HG02943 (cell line): Measurements from ENCODE around the gene ARMC10.
"Not testable (repeated sequence)": the region's sequence is repeated elsewhere in the genome, so short reads cannot be mapped to it uniquely, and the experiment has no call there.

ENCODE experiments used
- ATAC-seq: cut with Tn5 transposase; IDR thresholded peaks from one replicate; pipeline ENCODE4 v1.9.1; 2021; ENCODE audit warnings: mild to moderate bottlenecking, low read depth, moderate library complexity; ENCODE audit not compliant: unreplicated experiment

Gene ARMC10

DNA sequence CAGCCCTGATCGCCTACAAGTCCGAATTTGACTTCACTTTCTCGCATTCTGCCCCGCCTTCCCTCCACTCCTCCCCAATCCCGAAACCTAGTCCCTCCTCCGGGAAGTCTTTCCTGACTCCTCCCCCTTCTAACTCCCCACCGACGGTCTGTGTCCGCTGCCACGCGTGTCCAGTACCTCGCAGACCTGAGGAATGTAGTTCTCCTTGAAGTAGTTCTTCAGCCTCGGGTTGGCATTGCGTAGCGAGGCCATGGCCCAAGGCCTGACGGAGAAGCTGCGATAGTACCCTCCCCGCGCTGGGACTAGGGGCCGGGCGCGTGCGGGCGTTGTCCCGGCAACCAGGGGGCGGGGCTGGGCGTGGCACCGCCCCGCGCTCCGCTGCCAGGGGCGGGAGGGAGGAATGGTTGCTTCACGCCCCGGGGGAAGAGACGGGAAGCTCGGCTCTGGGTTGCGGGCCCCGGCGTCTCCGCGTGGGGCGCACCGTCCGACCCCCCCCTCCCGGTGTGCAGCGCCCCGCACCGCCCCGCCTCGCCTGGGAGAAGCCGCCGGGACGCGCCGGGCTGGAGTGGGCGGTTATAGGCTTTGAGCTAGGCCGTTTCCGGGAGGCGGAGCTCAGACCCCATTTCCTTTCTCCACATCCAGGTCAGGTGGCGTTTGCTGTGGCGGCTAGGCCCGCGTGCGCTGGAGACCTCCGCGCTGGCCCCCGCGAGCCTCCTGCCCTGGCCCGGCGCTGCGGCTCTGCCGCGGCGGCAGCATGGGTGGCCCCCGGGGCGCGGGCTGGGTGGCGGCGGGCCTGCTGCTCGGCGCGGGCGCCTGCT is at the start of gene ARMC10, which contains the start of gene FBXL13:
TSS of gene ARMC10 (plus strand) at position 622 of the 818 bp plus-strand sequence. CDS start at position 755, 133 bp downstream.
TSS of gene FBXL13 (minus strand) at position 278 of the 818 bp plus-strand sequence.
- ATAC-seq: peak; percentile 90

DNA sequence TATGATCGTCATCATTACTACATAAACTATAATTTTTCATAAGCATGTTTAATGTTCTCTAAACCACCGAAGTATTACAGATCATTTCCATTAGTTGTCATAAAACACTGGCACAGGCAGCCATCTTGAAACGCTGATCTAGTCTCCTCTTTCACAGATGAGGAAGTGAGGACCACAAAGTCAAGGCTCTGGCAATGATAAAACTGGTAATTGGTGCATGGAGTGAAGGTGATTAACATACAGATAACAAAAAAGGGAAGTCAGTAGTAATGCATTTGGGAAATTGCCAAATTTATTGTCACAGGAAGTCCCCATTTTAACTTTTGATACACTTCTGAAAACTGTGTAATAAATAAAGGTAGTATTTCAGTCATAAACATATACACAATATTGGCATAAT is 49.6 kb upstream of the ARMC10 start:
- no peak for ATAC-seq

GRCh38 chr7:103031024-103031423 is 43.9 kb upstream of the ARMC10 start:
- no peak for ATAC-seq

GRCh38 chr7:103031781-103032180 is 43.2 kb upstream of the ARMC10 start:
- ATAC-seq: no peak

DNA sequence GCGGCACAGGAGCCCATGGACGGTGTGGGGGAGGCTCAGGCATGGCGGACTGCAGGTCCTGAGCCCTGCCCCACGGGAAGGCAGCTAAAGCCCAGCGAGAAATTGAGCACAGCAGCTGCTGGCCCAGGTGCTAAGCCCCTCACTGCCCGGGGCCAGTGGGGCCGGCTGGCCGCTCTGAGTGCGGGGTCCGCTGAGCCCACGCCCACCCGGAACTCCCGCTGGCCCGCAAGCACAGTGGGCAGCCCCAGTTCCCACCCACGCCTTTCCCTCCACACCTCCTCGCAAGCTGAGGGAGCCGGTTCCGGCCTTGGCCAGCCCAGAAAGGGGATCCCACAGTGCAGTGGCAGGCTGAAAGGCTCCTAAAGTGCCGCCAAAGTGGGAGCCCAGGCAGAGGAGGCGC is 40.6 kb upstream of the ARMC10 start:
- ATAC-seq: not testable (repeated sequence)

DNA sequence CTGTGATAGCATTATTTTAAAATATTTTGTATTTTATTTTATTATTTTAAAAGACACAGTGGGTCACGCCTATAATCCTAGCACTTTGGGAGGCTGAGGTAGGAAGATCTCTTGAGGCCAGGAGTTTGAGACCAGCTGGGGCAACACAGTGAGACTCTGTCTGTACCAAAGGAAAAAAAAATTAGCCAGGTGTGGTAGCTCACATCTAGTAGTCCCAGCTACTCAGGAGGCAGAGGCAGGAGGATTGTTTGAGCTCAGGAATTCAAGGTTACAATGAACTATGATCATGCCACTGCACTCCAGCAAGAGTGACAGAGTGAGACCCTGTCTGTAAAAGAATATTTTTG is 37.5 kb upstream of the ARMC10 start:
- ATAC-seq: no peak

DNA sequence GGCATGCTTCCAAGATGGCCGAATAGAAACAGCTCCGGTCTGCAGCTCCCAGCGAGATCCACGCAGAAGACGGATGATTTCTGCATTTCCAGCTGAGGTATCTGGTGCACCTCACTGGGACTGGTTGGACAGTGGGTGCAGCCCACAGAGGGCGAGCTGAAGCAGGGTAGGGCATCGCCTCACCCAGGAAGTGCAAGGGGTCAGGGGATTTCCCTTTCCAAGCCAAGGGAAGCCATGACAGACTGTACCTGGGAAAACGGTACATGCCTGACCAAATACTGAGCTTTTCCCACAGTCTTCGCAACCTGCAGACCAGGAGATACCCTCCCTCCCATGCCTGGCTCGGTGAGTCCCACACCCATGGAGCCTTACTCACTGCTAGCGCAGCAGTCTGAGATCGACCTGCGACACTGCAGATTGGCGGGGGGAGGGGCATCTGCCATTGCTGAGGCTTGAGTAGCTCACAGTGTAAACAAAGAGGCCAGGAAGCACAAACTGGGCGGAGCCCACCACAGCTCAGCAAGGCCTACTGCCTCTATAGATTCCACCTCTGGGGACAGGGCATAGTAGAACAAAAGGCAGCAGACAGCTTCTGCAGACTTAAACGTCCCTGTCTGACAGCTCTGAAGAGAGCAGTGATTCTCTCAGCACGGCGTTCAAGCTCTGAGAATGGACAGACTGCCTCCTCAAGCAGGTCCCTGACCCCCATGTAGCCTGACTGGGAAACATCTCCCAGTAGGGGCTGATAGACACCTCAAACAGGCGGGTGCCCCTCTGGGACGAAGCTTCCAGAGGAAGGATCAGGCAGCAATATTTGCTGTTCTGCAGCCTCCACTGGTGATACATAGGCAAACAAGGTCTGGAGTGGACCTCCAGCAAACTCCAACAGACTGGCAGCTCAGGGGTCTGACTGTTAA is 36.9 kb upstream of the ARMC10 start:
- ATAC-seq: not testable (repeated sequence)

- not testable (repeated sequence) for ATAC-seq
Observed at GRCh38 chr7:103041815-103042214, 33.1 kb upstream of the ARMC10 start.

DNA sequence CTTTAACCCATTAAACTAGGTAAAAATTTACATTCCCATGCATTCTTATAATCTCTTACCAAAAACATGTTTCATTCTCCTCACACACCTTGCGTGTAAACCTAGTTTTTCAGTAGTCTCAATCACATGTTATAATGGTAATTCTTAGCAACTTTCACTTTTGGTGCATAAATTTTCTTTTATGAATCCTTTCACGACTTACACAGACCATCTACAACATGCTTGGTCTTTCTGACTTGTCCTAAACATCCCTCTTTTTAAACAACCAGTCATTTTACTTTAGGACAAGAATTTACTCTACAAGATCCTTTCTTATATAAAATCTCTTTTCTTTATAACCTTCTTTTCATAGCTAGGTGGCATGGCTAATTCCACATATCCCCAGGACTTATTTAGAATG is 26.1 kb upstream of the ARMC10 start:
- no peak for ATAC-seq

DNA sequence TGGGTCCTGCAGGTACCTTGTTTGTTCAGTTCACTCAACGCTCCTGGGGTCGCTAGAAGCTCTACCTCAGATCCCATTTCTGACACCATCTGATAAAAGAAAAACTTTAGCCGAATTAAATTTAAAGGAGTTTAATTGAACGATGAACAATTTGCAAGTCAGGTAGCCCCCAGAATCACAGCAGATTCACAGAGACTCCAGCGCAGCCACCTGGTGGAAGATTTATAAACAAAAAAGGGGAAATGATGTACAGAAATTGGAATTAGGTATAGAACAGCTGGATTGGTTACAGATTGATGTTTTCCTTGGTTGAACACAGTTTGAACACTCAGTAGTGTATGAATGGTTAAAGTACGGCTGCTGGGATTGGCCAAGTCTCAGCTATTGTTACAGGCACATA is 23.4 kb upstream of the ARMC10 start:
- no peak for ATAC-seq

GRCh38 chr7:103056006-103056405 is 18.9 kb upstream of the ARMC10 start:
- ATAC-seq: not testable (repeated sequence)

- ATAC-seq: no peak
Observed at GRCh38 chr7:103058122-103058521, 16.8 kb upstream of the ARMC10 start.

- ATAC-seq: no peak
Observed at GRCh38 chr7:103059471-103059870, 15.5 kb upstream of the ARMC10 start.

GRCh38 chr7:103063895-103064294 is 11.0 kb upstream of the ARMC10 start:
- ATAC-seq: no peak

DNA sequence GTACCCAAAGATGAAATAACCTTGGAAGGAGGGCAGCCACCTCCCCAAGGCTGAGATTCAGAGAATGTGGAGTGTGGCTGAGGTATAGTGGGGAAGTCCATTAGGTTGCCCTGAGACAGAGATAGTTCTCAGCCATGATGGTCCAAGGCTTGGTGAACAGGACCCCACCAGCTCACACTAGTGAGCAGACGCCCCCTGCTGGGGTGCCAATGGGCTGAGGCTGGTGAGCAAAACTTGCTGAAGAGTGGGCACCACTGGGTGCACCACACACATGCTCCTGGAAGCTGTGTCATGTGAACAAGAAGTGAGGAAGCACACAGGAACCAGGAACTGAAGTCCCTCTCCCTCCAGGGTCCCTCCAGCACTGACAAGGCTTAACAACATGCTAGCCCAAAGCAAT is 9.3 kb upstream of the ARMC10 start:
- ATAC-seq: no peak

- ATAC-seq: no peak
Observed at GRCh38 chr7:103068414-103069403, 6.2 kb upstream of the ARMC10 start.

DNA sequence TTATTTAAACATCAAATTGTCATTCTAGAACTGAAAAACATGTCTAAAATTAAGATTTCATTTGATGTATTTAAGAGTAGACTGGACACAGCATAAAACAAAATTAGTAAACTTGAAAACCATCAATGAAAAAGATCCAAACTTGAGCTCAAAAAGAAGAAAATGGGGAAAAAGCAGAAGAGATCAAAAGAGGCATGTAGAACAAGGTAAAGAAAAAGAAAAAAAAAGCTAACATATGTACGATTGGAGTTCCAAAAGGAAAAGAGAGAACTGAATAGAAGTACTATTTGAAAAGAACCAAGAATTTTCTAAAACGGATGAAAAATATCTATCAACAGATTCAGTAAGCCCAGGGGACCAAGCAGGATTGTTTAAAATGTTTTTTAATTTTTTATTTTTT is 3.9 kb upstream of the ARMC10 start:
- ATAC-seq: no peak

DNA sequence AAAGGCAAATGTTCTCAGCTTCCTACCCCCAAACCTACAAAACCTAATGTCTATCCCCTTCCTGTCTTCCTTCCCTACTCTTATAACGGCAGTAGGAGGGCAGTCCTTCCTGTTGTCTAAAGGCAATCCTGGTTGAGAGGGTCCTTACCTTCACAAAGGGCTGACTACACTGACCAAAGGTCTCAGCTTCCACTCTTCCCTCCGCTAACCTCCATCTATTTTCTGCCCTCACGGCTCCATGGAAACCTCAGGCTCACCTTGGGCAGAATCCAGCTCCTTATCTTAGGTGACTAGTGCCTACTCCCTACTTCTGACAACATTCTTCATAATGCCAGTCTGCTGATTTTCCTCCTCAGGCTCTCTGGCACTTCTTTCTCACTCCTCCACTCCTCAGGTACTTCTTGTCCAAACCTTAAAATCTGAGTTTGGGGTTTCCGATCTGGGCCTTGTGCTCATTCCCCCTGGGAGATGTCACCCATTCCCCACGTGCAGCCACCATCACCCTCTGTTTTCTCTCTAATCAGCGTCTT is 886 bp upstream of the ARMC10 start:
- ATAC-seq: no peak

DNA sequence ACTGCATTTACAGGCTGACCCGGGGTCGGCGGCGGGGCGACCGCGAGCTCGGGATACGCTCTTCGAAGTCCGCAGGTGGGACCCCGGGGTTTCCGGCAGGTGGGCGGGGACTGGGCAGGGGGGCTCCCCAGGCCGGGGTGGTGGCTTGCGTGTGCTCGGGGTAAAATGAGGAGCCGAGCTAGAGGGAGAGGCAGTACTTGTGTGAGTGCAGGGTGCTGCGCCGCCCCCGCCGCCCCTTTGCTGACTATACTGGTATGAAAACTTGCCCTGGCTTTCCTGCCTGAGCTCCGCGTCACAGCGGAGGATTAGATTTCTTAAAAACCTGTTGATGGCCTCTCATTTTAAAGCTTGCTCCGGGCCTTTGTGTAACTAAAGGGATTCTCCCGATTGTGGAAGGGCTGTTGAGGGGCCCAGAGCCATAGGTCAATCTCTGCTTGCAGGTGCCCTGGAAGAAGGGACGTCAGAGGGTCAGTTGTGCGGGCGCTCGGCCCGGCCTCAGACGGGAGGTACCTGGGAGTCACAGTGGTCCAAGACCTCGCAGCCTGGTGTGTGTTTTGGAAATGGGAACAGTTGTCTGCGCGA is 488 bp downstream of the ARMC10 start:
- peak; percentile 48 for ATAC-seq

DNA sequence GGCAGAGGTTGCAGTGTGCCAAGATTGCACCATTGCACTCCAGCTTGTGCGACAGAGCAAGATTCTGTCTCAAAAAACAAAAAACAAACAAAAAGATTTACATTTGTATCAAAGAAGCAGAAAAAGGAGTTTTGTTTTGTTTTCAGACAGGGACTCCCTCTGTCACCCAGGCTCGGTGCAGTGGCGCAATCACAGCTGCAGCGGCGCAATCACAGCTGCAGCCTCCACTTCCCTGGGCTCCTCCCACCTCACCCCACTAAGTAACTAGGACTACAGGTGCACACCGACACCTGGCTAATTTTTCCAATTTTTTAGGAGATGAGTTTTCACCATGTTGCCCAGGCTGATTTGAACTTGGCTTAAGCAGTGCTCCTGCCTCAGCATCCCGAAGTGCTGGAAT is 1.8 kb downstream of the ARMC10 start:
- ATAC-seq: no peak
